HL-60 (cell line): ENCODE data around the gene ACVR1B.

ENCODE experiments used
- DNase-seq, 2 experiments: peaks; one replicate each; pipeline ENCODE4 v3.0.0-alpha.2; 2010 to 2020; ENCODE audit warnings: low read depth in 1 of 2, low spot score in 1 of 2
- H3K27ac ChIP-seq: fragments of 250-450 bp; sonication (Bioruptor Pico); replicated peaks from 2 replicates; pipeline ENCODE4 v1.5.1; 2020; ENCODE audit warnings: mild to moderate bottlenecking, moderate library complexity
- H3K27me3 ChIP-seq: fragments of 250-450 bp; sonication (Bioruptor Pico); 2 replicates; pipeline ENCODE4 v1.5.1; 2021; ENCODE audit warnings: mild to moderate bottlenecking, moderate library complexity; ENCODE audit not compliant: insufficient read depth, poor library complexity, severe bottlenecking
- H3K4me3 ChIP-seq: replicated peaks from 2 replicates; pipeline ENCODE4 v1.5.1; 2011; ENCODE audit warnings: mild to moderate bottlenecking, control low read depth, low read length; ENCODE audit not compliant: insufficient read depth
- GABPA ChIP-seq: IDR thresholded peaks from 2 replicates; pipeline ENCODE4 v1.6.1; 2012; ENCODE audit warnings: low read depth
- POLR2AphosphoS5 ChIP-seq: IDR thresholded peaks from 2 replicates; pipeline ENCODE4 v1.6.1; 2012; ENCODE audit warnings: low read depth
- SPI1 ChIP-seq: IDR thresholded peaks from 2 replicates; pipeline ENCODE4 v1.6.1; 2012; ENCODE audit warnings: low read depth, mild to moderate bottlenecking, borderline replicate concordance
- long read RNA-seq: library from polyadenylated mRNA; unstranded; transcript quantifications from one replicate; pipeline ENCODE4 v2.0.0, GENCODE V29; 2020
- TF ChIP-seq, protein P1 (sequence below): IDR thresholded peaks from one replicate; pipeline ENCODE4 v1.5.1; 2011; ENCODE audit warnings: low read length, control low read depth, inconsistent platforms; ENCODE audit not compliant: insufficient read depth
- TF ChIP-seq, protein P2 (sequence below): IDR thresholded peaks from 2 replicates; pipeline ENCODE4 v1.6.1; 2012; ENCODE audit warnings: low read depth; ENCODE audit not compliant: insufficient replicate concordance

The ACVR1B gene
- long read RNA-seq, full-length matches to known transcripts, result 18 of 21 reads
- long read RNA-seq, partial matches to known transcripts, result 1 of 21 reads
- long read RNA-seq, other reads (novel, unspliced or antisense), result 2 of 21 reads

DNA sequence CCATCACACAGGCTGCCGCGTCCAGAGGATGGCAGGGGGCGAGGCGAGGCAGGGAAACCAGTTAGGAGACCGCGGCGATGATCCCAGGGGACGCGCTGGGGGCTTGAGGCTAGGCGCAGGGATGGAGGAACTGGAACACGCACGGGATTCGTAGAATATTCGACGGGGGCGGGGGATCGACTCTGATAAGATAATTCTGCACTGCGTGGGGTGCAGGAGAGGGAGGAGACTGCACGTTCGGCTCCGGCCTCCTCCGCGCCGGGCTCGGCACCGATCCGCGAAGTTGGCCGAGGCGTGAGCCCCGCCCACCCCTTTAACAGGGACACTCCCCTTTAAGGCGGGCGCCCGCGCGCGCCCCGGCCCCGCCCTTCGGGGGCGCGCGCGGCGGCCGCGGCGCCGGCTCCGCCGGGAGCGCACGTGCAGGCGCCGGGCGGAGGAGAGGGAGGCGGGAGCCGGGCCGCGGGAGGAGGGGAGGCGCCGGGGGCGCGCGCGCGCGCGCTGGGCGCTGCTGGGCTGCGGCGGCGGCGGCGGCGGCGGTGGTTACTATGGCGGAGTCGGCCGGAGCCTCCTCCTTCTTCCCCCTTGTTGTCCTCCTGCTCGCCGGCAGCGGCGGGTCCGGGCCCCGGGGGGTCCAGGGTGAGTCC, at the start of gene ACVR1B:
Gene ACVR1B, plus strand, starts transcription at position 501 of the 644 bp plus-strand sequence. Its CDS starts 45 bp downstream, at position 546.
- Histone ChIP-seq H3K4me3 (peak within 1 kb of the TSS; percentile 86), H3K27ac (peak within 1 kb of the TSS; percentile 75), H3K27me3 (peaks cover 3% of the 10 kb centered on the region)
- peak; percentile 84 for DNase-seq
- TF ChIP-seq POLR2AphosphoS5, result no peak; the same call in 1 of the 2 replicates
- no peak for TF ChIP-seq GABPA
- TF ChIP-seq, protein P1, sequence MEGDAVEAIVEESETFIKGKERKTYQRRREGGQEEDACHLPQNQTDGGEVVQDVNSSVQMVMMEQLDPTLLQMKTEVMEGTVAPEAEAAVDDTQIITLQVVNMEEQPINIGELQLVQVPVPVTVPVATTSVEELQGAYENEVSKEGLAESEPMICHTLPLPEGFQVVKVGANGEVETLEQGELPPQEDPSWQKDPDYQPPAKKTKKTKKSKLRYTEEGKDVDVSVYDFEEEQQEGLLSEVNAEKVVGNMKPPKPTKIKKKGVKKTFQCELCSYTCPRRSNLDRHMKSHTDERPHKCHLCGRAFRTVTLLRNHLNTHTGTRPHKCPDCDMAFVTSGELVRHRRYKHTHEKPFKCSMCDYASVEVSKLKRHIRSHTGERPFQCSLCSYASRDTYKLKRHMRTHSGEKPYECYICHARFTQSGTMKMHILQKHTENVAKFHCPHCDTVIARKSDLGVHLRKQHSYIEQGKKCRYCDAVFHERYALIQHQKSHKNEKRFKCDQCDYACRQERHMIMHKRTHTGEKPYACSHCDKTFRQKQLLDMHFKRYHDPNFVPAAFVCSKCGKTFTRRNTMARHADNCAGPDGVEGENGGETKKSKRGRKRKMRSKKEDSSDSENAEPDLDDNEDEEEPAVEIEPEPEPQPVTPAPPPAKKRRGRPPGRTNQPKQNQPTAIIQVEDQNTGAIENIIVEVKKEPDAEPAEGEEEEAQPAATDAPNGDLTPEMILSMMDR, result no peak

DNA sequence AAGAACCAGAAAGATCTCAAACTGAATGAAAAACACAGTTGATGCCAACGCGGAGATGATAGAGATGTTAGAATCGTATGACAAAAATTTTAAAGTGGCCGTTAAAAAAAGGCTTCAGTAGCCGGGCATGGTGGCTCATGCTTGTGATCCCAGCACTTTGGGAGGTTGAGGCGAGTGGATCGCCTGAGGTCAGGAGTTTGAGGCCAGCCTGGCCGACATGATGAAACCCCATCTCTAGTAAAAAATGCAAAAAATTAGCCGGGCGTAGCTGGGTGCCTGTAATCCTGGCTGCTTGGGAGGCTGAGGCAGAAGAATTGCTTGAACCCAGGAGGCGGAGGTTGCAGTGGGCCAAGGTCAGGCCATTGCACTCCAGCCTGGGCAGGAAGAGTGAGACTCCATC, 49.6 kb upstream of the ACVR1B start:
- H3K4me3 ChIP-seq, result no peak overlapping the region
- H3K27me3 ChIP-seq, result peaks cover 3% of the 10 kb centered on the region
- no peak for TF ChIP-seq GABPA
- TF ChIP-seq, protein P1, result no peak
- TF ChIP-seq POLR2AphosphoS5, result no peak
- no peak overlapping the region for H3K27ac ChIP-seq
- no peak for DNase-seq

DNA sequence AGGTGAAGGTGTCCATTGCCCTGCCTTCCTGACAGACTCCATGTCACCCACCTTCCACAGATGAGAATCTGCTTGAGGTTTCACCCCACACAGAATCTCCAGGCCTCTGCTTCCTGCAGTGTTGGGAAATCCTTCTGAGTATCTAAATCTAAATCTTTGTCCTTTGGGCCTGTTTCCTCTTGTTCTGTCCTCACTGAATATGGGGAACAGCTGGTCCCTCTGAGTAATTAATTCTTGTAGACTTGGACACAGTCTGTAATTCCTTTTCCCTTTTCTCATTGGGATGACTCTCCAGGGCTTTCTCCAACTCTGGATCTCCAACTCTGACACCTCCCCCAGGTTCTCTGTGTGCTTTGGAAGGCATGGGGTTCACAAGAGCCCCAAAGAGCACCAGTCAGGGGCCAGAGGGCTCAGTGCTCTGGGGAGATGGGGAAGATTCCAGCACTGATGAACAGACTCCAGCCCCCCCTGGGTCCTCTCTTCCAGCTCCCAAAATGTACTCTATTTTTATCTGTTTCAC, 46.5 kb upstream of the ACVR1B start:
- TF ChIP-seq SPI1 (no peak), GABPA (no peak), POLR2AphosphoS5 (no peak)
- TF ChIP-seq, protein P1, result no peak
- TF ChIP-seq, protein P2, sequence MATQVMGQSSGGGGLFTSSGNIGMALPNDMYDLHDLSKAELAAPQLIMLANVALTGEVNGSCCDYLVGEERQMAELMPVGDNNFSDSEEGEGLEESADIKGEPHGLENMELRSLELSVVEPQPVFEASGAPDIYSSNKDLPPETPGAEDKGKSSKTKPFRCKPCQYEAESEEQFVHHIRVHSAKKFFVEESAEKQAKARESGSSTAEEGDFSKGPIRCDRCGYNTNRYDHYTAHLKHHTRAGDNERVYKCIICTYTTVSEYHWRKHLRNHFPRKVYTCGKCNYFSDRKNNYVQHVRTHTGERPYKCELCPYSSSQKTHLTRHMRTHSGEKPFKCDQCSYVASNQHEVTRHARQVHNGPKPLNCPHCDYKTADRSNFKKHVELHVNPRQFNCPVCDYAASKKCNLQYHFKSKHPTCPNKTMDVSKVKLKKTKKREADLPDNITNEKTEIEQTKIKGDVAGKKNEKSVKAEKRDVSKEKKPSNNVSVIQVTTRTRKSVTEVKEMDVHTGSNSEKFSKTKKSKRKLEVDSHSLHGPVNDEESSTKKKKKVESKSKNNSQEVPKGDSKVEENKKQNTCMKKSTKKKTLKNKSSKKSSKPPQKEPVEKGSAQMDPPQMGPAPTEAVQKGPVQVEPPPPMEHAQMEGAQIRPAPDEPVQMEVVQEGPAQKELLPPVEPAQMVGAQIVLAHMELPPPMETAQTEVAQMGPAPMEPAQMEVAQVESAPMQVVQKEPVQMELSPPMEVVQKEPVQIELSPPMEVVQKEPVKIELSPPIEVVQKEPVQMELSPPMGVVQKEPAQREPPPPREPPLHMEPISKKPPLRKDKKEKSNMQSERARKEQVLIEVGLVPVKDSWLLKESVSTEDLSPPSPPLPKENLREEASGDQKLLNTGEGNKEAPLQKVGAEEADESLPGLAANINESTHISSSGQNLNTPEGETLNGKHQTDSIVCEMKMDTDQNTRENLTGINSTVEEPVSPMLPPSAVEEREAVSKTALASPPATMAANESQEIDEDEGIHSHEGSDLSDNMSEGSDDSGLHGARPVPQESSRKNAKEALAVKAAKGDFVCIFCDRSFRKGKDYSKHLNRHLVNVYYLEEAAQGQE, result no peak
- Histone ChIP-seq H3K27me3 (peaks cover 18% of the 10 kb centered on the region), H3K27ac (no peak overlapping the region), H3K4me3 (no peak overlapping the region)
- DNase-seq, result no peak

DNA sequence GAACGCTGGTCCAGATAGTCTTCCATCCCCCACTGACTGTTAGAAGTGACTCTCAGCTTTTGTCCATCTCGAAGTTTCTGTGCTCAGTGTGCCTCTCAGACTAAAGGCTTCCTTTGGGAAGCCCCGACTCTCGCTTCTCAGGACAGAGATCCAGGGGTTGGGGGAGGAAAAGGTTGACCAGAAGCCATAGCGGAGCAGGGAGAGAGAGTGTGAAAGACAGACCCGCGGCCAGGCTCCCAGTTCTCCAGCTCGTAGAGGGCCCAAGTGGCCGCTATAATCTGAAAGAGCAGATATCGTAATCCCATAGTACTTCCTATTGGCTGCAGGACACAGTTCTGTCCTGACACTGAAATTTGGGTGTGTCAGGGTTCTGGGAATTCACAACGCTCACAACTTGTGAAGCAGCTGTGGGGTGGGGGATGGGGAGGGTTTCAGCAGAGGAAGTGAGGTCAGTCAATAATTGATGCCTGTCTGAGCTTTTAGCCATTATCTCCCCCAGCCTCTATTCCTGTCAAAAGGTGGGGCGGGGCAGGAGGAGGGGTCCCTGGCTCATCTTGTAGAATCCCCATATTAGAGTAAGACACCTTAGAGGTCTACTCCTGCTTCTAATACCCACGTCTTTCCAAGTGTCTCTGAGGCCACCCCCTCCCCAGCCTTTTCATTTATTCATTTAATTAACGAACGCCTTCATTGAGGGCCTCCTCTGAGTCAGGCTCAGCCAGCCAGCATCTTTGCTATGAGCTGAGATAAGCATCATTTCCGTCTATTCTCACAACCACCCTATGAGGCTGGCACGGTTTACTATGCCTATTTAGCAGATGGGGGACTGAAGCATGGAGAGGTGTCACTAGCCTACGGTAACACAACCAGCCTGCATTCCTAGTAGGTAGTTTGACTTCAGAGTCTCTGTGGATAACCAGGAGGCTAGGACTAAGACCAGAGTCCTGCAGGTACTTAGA, 45.7 kb upstream of the ACVR1B start:
- no peak for DNase-seq
- TF ChIP-seq GABPA (no peak), POLR2AphosphoS5 (no peak), SPI1 (no peak)
- TF ChIP-seq, protein P2, result no peak
- TF ChIP-seq, protein P1, result no peak
- H3K27me3 ChIP-seq, result peaks cover 18% of the 10 kb centered on the region
- no peak overlapping the region for H3K27ac ChIP-seq
- H3K4me3 ChIP-seq, result no peak overlapping the region
